IMR-90 (cell line): Measurements from ENCODE around the gene ARAP1. TPM values are rescaled to one million over a fixed set of nuclear protein-coding genes. Genes with fewer than 3 reads are reported as not detected.

Source experiments
- ATAC-seq: fragments of 200-7000 bp; cut with Tn5 transposase; 2 replicates; pipeline ENCODE4 v1.9.1; 2020; ENCODE audit warnings: low read depth, mild to moderate bottlenecking, moderate library complexity
- BruUV-seq: library from RNA; stranded (reverse); fragments of 400-500 nt; replicated peaks from 2 replicates; lab custom pipeline; 2021; lab: Mats Ljungman, UMichigan
- CTCF ChIA-PET: fragments of 300-600 bp; formaldehyde crosslinking; extraction: SDS; loops from one replicate; lab custom pipeline; 2021; ENCODE audit warnings: antibody characterized with exemption; lab: Yijun Ruan, JAX
- POLR2A ChIA-PET: fragments of 300-600 bp; sonication (Branson Sonifier 250); formaldehyde crosslinking; loops from one replicate; lab custom pipeline; 2022; ENCODE audit warnings: antibody characterized with exemption; ENCODE audit not compliant: unreplicated experiment; lab: Charles Lee
- DNase-seq: peaks from one replicate; pipeline ENCODE4 v3.0.0; 2013
- H2AFZ ChIP-seq: replicated peaks from 2 replicates; pipeline ENCODE3; 2013; ENCODE audit warnings: low read length, mild to moderate bottlenecking; ENCODE audit not compliant: poor library complexity
- H2AK5ac ChIP-seq: 2 replicates; pipeline ENCODE4 v1.6.1; 2013; ENCODE audit warnings: low read depth, low read length, inconsistent platforms
- H2AK9ac ChIP-seq: replicated peaks from 2 replicates; pipeline ENCODE3; 2013; ENCODE audit warnings: mild to moderate bottlenecking, low read depth, low read length, moderate library complexity; ENCODE audit not compliant: poor library complexity
- H2BK120ac ChIP-seq: 2 replicates; pipeline ENCODE4 v1.6.1; 2013; ENCODE audit warnings: low read depth, low read length, inconsistent platforms
- H2BK15ac ChIP-seq: 3 replicates; pipeline ENCODE4 v1.6.1; 2013; ENCODE audit warnings: low read depth, low read length, inconsistent platforms
- H2BK20ac ChIP-seq: 2 replicates; pipeline ENCODE4 v1.6.1; 2013; ENCODE audit warnings: low read depth, mild to moderate bottlenecking, inconsistent platforms, low read length, moderate library complexity
- H2BK5ac ChIP-seq: 2 replicates; pipeline ENCODE4 v1.6.1; 2013; ENCODE audit warnings: mild to moderate bottlenecking, low read depth, low read length, inconsistent platforms; ENCODE audit not compliant: poor library complexity, severe bottlenecking
- H3K14ac ChIP-seq: replicated peaks from 2 replicates; pipeline ENCODE4 v1.6.1; 2013; ENCODE audit warnings: low read depth, low read length, inconsistent platforms
- H3K18ac ChIP-seq: 2 replicates; pipeline ENCODE4 v1.6.1; 2013; ENCODE audit warnings: low read depth, low read length, control low read depth
- H3K23ac ChIP-seq: 2 replicates; pipeline ENCODE4 v1.6.1; 2013; ENCODE audit warnings: low read depth, low read length, inconsistent platforms
- H3K27ac ChIP-seq: 2 replicates; pipeline ENCODE4 v1.5.1; 2013; ENCODE audit warnings: mild to moderate bottlenecking, control low read depth, low read length; ENCODE audit not compliant: insufficient read depth
- H3K27me3 ChIP-seq: 2 replicates; pipeline ENCODE4 v1.6.1; 2013; ENCODE audit warnings: low read length; ENCODE audit not compliant: control insufficient read depth, insufficient read depth
- H3K36me3 ChIP-seq: 2 replicates; pipeline ENCODE4 v1.6.1; 2013; ENCODE audit warnings: low read length, mixed read lengths; ENCODE audit not compliant: control insufficient read depth, insufficient read depth
- H3K4ac ChIP-seq: 2 replicates; pipeline ENCODE4 v1.6.1; 2013; ENCODE audit warnings: low read depth, low read length, inconsistent platforms
- H3K4me1 ChIP-seq: 2 replicates; pipeline ENCODE4 v1.6.1; 2013; ENCODE audit warnings: low read length, mixed read lengths; ENCODE audit not compliant: control insufficient read depth, insufficient read depth
- H3K4me2 ChIP-seq: 2 replicates; pipeline ENCODE4 v1.6.1; 2013; ENCODE audit warnings: low read depth, mild to moderate bottlenecking, control low read depth, low read length, moderate library complexity
- H3K4me3 ChIP-seq: 2 replicates; pipeline ENCODE4 v1.5.1; 2013; ENCODE audit warnings: low read depth, mild to moderate bottlenecking, control low read depth, low read length, moderate library complexity; ENCODE audit not compliant: insufficient read depth
- H3K56ac ChIP-seq: 2 replicates; pipeline ENCODE4 v1.6.1; 2013; ENCODE audit warnings: low read length, inconsistent platforms; ENCODE audit not compliant: insufficient read depth; ENCODE audit errors: extremely low read depth
- H3K79me1 ChIP-seq, 2 experiments: 2 replicates each; pipeline ENCODE4 v1.6.1; 2013; ENCODE audit warnings: low read length in 2 of 2, inconsistent platforms in 1 of 2, low read depth in 1 of 2
- H3K9ac ChIP-seq: 2 replicates; pipeline ENCODE4 v1.6.1; 2013; ENCODE audit warnings: low read depth, low read length, control low read depth
- H3K9me1 ChIP-seq: 2 replicates; pipeline ENCODE4 v1.6.1; 2013; ENCODE audit warnings: low read length, inconsistent platforms; ENCODE audit not compliant: insufficient read depth
- H3K9me3 ChIP-seq: 2 replicates; pipeline ENCODE4 v1.6.1; 2013; ENCODE audit warnings: low read length; ENCODE audit not compliant: control insufficient read depth, insufficient read depth
- H4K20me1 ChIP-seq: 2 replicates; pipeline ENCODE4 v1.6.1; 2013; ENCODE audit warnings: low read length, inconsistent platforms; ENCODE audit not compliant: insufficient read depth
- H4K5ac ChIP-seq: 2 replicates; pipeline ENCODE4 v1.6.1; 2013; ENCODE audit warnings: mild to moderate bottlenecking, low read depth, low read length, control low read depth
- H4K8ac ChIP-seq, 2 experiments: 2 replicates each; pipeline ENCODE4 v1.6.1; 2013; ENCODE audit warnings: low read depth in 2 of 2, low read length in 2 of 2, control low read depth in 1 of 2, inconsistent platforms in 1 of 2
- H4K91ac ChIP-seq: 2 replicates; pipeline ENCODE4 v1.6.1; 2013; ENCODE audit warnings: low read depth, low read length, inconsistent platforms; ENCODE audit not compliant: insufficient read depth
- RCOR1 ChIP-seq: IDR thresholded peaks from 2 replicates; pipeline ENCODE4 v1.6.1; 2012; ENCODE audit warnings: mild to moderate bottlenecking, low read length, improper control_type of control experiment; ENCODE audit not compliant: insufficient replicate concordance
- WGBS, 2 experiments: methylation state at CpG; one replicate each; pipeline versions ENCODE4 v1.1.5 to v1.1.7; 2013; ENCODE audit warnings: missing lambda C conversion rate in 2 of 2; ENCODE audit not compliant: insufficient read length in 1 of 2; ENCODE audit errors: extremely low coverage in 2 of 2; 5-methylcytosine and 5-hydroxymethylcytosine counted together
- dilution Hi-C: fragments of 300-500 bp; cut with HindIII; formaldehyde crosslinking; loops from one replicate; pipeline ENCODE4 v1.14.3; 2018; ENCODE audit warnings: low sequenced_read_pairs; ENCODE audit not compliant: unreplicated experiment
- in situ Hi-C: fragments of 300-500 bp; cut with MboI; formaldehyde crosslinking; loops from 3 replicates; pipeline ENCODE4 v1.14.3; 2019; ENCODE audit warnings: low sequenced_read_pairs, inconsistent platforms, mixed read lengths
- intact Hi-C: fragments of 100-400 bp; cut with micrococcal nuclease; formaldehyde crosslinking; loops from 2 replicates; pipeline ENCODE4 v1.10.0; 2022
- polyA plus RNA-seq, 3 experiments: library from polyadenylated mRNA; depleted of rRNA; stranded (reverse); fragments of >200 nt; gene quantifications; 2 replicates each; pipeline ENCODE4 v1.2.3, GENCODE V29; 2012; ENCODE audit warnings: low replicate concordance in 1 of 3
- total RNA-seq: library from RNA; depleted of rRNA; stranded (reverse); fragments of >200 nt; gene quantifications from 2 replicates; pipeline ENCODE4 v1.2.3, GENCODE V29; 2012

ARAP1 gene
- total and polyA plus RNA-seq, 2 of the 4 experiments (the other 2 are of a cell fraction) = 37.6 to 63.1 TPM

- H3K27ac ChIP-seq = no peak overlapping the region
- in situ Hi-C loops = no loop called here
- H2BK15ac ChIP-seq = no peak overlapping the region
- no peak overlapping the region for H3K18ac ChIP-seq
- intact Hi-C loops = no loop called here
- no peak overlapping the region for H3K9ac ChIP-seq
- H2AK9ac ChIP-seq = no peak overlapping the region
- no peak overlapping the region for H2BK5ac ChIP-seq
- BruUV-seq = no TSS peak
- no peak overlapping the region for H3K14ac ChIP-seq
- 61% methylated on average over 5 of the region's 26 CpGs; no CpG with 5 or more reads in 1 of the 2 experiments for WGBS, 2 experiments
- no peak overlapping the region for H3K56ac ChIP-seq
- H3K4ac ChIP-seq = no peak overlapping the region
- H4K20me1 ChIP-seq = peaks cover 62% of the 10 kb centered on the region
- H3K27me3 ChIP-seq = no peaks in the 10 kb centered on the region
- H3K79me1 ChIP-seq = peaks cover 20 to 75% of the 10 kb centered on the region in 2 experiments
- no peak overlapping the region for H2AK5ac ChIP-seq
- no peaks in the 10 kb centered on the region for H3K9me3 ChIP-seq
- no peak overlapping the region for H4K8ac ChIP-seq
- no peak overlapping the region for H2BK120ac ChIP-seq
- H3K23ac ChIP-seq = no peak overlapping the region
- ATAC-seq (peak; percentile 40), DNase-seq (no peak)
- H3K36me3 ChIP-seq = peaks cover 53% of the 10 kb centered on the region
- no peak overlapping the region for H2BK20ac ChIP-seq
- dilution Hi-C loops = no loop called here
- H3K4me3 ChIP-seq = no peak overlapping the region
- peaks cover 3% of the 10 kb centered on the region; the same call in 1 of the 2 replicates for H3K9me1 ChIP-seq
- H4K5ac ChIP-seq = no peak overlapping the region
- ChIA-PET CTCF (no interaction called here), POLR2A (no interaction called here)
- peak overlapping the region; percentile 5 for H2AFZ ChIP-seq
- no peak for TF ChIP-seq RCOR1
- H3K4me1 ChIP-seq = peaks cover 4% of the 10 kb centered on the region; the same call in 1 of the 2 replicates
- H4K91ac ChIP-seq = no peak overlapping the region
- H3K4me2 ChIP-seq = no peak overlapping the region
Measured at GRCh38 chr11:72712168-72712751, 39.9 kb downstream of the ARAP1 start.
